ENCODE data around the gene SKOR2. TPM values are rescaled to one million over a fixed set of nuclear protein-coding genes. Genes with fewer than 3 reads are reported as not detected.
"Not testable (repeated sequence)": the region's sequence is repeated elsewhere in the genome, so short reads cannot be mapped to it uniquely, and the experiment has no call there.

The SKOR2 gene
- total RNA-seq, 1 donor from 2014 or later, result not detected

GRCh38 chr18:47209171-47209570 lies 42.3 kb downstream of the SKOR2 start:
- intact Hi-C loops (cut with DNase I), result no loop called here
- ATAC-seq (no peak), DNase-seq (ENCODE audit: missing footprints) (no peak)

GRCh38 chr18:47206945-47207637 lies 44.4 kb downstream of the SKOR2 start:
- intact Hi-C loops (cut with DNase I), result no loop called here
- ATAC-seq (no peak), DNase-seq (ENCODE audit: missing footprints) (no peak)

GRCh38 chr18:47204908-47205522 lies 46.4 kb downstream of the SKOR2 start:
- no peak for ATAC-seq
- intact Hi-C loops (cut with DNase I), result loop anchor here (2.0 kb wide), 2 partner anchors 104 to 154 kb away; no protein-coding TSS in a partner anchor
- no peak for DNase-seq (ENCODE audit: missing footprints)

- DNase-seq (ENCODE audit: missing footprints), result no peak
- intact Hi-C loops (cut with DNase I), result loop anchor here (2.0 kb wide), 2 partner anchors 103 to 153 kb away; no protein-coding TSS in a partner anchor
- ATAC-seq, result no peak
Measured at GRCh38 chr18:47203626-47204464, 47.6 kb downstream of the SKOR2 start.

GRCh38 chr18:47195961-47196360 lies 55.5 kb downstream of the SKOR2 start:
- ATAC-seq; DNase-seq (ENCODE audit: missing footprints); intact Hi-C loops (cut with DNase I): not testable (repeated sequence)

DNA sequence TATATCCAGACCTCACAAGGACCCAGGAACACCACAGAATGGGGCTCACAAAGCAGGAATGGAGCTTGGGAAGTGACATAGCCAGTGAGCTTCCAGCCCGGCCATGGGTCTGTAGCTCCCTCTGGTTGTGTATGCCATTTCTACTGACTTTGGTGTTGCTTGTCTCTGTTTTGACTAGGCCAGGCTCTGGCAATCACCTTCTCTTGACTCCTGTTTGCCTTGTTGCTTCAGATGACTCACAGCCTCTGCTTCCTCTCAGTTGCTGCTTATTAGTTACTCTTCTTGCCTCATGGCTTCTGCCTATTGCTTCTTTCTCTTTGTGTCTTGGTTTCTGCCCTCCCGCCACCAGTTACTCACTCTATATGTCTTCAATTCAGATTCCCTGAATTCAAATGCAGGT lies 59.5 kb downstream of the SKOR2 start:
- intact Hi-C loops (cut with DNase I), result no loop called here
- DNase-seq (ENCODE audit: missing footprints) (no peak), ATAC-seq (no peak)

DNA sequence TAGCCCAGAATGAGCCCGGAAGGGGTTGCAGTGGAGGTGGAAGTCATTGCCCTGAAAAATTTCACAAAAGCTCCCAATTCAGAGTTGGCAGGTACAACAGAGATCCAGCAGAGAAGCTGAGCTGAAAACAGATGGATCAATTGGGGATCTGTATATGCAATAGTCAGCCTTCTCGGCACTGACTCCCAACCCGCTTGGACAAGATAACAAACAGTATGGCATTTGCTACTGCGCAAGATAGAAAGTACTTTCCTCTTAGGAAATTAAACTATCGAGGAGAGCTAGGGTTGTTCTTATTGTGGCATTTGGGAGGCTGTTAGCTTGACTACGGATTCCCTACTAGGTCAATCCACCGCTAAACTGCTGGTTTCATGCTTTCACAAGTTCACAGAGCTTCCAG lies 63.7 kb downstream of the SKOR2 start:
- intact Hi-C loops (cut with DNase I), result no loop called here
- no peak for DNase-seq (ENCODE audit: missing footprints)
- no peak for ATAC-seq

- intact Hi-C loops (cut with DNase I), result no loop called here
- DNase-seq (ENCODE audit: missing footprints), result no peak
- no peak for ATAC-seq
Measured at GRCh38 chr18:47184419-47185050, 66.9 kb downstream of the SKOR2 start.

- ATAC-seq; DNase-seq (ENCODE audit: missing footprints); intact Hi-C loops (cut with DNase I): not testable (repeated sequence)
Measured at GRCh38 chr18:47182156-47182555, 69.3 kb downstream of the SKOR2 start.

DNA sequence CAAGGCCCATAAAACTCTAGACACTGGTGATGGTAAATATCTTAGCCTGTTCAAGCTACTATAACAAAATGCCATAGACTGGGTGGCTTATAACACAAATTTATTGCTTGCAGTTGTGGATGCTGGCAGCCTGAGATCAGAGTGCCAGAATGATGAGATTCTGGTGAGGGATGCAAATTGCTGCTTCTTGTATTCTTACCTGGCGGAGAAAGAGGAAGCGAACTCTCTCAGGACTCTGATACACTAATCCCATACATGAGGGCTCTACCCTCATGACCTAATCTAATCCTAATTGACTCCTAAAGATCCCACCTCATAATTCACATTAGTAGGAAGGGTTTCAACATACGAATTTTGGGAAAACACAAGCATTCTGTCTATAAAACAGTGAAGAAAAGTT lies 70.7 kb downstream of the SKOR2 start:
- no peak for ATAC-seq
- intact Hi-C loops (cut with DNase I), result no loop called here
- no peak for DNase-seq (ENCODE audit: missing footprints)

DNA sequence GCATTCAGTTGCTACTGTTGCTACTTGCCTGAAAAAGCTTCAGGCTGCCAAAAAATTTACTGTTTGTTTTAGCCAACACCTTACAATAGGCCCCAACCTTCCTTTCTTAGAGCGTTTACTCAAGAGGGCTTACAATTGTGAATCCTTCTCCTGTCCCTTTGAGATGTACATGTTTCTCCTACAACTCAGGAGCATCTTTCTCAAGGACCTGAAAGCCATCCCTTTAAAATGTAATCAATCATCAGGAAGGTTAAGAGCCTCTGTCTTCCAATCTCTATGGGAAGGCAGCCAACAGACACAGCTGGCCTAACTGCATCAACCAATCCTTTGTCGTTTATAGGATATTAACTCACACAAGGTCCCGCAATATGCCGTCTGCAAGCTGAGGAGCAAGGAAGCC lies 71.9 kb downstream of the SKOR2 start:
- ATAC-seq (no peak), DNase-seq (ENCODE audit: missing footprints) (no peak)
- intact Hi-C loops (cut with DNase I), result loop anchor here (5.0 kb wide), 1 partner anchor 37 kb away; no protein-coding TSS in a partner anchor

DNA sequence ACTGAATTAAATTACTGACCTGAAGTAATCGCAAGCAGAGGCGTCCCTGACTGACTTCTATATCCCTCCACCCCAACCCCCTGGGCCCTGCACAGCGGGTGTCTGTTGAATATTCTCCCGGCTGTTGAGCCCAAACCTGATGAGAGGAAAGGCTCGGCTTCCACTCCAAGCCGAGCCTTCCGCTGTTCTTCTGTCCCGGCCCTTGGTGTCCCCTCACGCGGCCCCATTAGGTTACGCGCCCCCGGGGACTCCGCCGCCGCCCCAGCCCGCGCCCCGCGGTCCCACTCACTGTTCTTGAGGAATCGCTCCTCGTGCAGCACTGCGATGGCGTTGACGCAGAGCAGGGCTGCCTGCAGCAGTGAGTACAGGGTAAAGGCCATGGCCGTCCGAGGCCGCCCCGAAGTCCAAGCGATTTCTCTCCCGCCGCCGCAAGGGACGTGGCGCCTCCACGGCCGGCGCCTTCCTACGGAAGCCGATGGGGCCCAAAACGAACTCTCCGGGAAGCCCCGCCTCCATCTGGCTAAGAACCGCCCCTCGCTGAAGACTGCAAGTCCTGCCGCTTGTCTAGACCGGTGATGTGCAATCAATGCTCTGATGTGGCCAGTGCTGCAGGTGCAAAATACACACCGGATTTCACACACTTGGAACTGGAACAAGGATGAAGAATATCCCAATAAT lies 75.4 kb downstream of the SKOR2 start, which contains the start of gene IER3IP1:
Gene IER3IP1 (minus strand): TSS at position 467 of the 678 bp plus-strand sequence. CDS start 87 bp downstream, at position 380.
- DNase-seq (ENCODE audit: missing footprints) (peak; percentile 92), ATAC-seq (peak; percentile 96)
- intact Hi-C loops (cut with DNase I), result loop anchor here (5.0 kb wide), 1 partner anchor 34 kb away; no protein-coding TSS in a partner anchor

DNA sequence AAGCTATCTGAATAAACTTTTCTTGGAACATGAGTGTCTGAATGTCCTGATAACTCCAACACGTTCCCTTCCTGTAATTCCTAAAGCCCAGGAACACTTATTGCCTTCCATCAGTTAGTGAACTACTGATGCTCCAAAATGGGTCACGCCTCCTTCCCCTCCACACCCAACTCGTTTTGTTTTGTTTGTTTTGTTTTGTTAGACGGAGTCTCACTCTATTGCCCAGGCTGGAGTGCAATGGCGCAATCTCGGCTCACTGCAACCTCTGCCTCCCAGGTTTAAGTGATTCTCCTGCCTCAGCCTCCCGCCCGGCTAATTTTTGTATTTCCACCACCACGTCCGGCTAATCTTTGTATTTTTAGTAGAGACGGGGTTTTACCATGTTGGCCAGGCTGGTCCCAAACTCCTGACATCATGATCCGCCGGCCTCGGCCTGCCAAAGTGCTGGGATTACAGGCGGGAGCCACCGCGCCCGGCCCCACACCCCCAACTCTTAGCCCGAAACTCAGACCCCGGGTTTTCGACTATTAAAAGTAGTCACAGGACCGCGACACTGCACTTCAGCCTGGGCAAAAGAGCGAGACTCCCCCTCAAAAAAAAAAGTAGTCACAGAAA lies 76.1 kb downstream of the SKOR2 start:
- peak; percentile 14 for ATAC-seq
- intact Hi-C loops (cut with DNase I), result loop anchor here (5.0 kb wide), 1 partner anchor 33 kb away; no protein-coding TSS in a partner anchor
- no peak for DNase-seq (ENCODE audit: missing footprints)

DNA sequence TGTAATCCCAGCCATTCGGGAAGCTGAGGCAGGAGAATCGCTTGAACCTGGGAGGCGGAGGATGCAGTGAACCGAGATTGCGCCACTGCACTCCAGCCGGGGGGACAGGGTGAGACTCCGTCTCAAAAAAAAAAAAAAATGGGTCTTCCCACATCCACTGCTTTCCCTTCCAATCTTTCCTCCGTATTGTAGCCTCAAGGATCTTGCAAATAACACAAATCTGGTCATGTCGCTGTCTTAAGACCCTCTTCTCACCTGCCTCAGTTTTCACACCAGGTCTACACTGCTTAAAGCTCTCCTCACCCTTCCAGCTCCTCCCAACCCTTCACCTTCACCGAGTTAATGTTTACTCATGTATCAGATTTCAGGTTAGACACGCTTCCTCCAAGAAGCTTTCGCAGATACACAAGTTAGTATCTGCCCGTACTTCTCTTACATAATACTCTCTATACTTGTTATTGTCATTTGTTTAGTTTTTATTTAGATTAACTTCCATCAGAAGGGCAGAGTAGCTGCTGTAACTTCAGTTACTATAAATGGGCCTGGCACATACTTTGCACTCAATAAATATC lies 76.8 kb downstream of the SKOR2 start:
- ATAC-seq (no peak), DNase-seq (ENCODE audit: missing footprints) (no peak)
- intact Hi-C loops (cut with DNase I), result loop anchor here (5.0 kb wide), 1 partner anchor 32 kb away; no protein-coding TSS in a partner anchor

GRCh38 chr18:47172476-47172875 lies 79.0 kb downstream of the SKOR2 start:
- DNase-seq (ENCODE audit: missing footprints), result no peak
- no peak for ATAC-seq
- intact Hi-C loops (cut with DNase I), result no loop called here

DNA sequence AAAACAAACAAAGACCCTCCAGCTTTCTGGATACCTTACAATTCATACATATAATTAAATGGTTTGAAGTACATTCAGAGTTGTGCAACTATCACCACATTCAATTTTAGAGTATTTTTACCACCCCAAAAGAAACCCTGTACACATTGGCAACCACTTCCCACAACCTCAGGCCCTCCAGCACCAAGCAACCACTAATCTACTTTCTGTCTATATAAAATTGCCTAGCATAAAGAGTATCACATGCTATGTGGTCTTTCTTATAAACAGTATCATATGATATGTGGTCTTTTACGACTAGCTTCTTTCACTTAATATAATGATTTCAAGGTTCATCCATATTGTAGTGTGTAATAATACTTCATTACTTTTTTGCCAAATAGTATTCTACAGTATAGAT lies 82.5 kb downstream of the SKOR2 start:
- no peak for DNase-seq (ENCODE audit: missing footprints)

GRCh38 chr18:47168509-47168908 lies 83.0 kb downstream of the SKOR2 start:
- DNase-seq (ENCODE audit: missing footprints), result no peak
- intact Hi-C loops (cut with DNase I), result no loop called here
- no peak for ATAC-seq

More for the DNA sequence above, 82.5 kb downstream of the SKOR2 start:
- no peak for ATAC-seq
- intact Hi-C loops (cut with DNase I), result no loop called here

Measured in Right ventricle myocardium inferior (tissue), 1 donor.